ENCODE data around the gene TPCN1.

The TPCN1 gene

DNA sequence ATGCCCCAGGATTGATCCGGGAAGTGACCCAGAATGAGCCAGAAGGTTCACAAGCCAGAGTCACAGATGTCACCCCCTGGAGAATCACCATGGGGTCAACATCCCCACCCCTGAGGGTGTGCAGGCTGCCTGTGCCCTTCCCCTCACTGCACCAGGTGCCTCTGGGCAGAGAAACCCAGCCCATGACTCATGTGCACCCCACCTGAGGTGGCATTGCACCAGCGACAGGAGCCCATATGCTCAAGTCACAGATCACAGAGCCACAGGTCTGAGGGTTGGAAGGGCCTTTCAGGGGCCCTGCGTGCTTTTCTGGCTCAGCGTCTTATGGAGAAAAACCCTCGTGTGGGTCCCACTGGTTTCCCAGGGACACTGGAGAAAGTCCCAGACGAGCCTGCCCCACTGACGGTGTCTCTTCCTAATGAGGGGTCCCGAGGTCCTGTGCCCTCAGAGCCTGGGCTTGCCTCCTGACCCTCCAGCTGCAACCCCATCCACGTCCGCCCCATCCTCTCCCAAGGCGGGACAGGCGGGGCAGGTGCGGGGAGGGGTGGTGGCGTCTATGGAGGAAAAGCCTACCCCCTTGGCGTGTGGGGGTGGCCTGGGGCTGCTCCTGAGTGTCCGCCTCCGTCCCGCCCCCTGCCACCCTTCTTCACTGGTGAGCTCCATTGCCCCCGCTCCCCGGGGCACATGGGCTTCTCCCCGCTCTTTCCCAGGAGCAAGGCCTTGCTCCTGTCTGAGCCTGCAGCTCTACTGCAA, 66.1 kb downstream of the TPCN1 start:
- no peak for DNase-seq (ENCODE audit: low read depth)

DNA sequence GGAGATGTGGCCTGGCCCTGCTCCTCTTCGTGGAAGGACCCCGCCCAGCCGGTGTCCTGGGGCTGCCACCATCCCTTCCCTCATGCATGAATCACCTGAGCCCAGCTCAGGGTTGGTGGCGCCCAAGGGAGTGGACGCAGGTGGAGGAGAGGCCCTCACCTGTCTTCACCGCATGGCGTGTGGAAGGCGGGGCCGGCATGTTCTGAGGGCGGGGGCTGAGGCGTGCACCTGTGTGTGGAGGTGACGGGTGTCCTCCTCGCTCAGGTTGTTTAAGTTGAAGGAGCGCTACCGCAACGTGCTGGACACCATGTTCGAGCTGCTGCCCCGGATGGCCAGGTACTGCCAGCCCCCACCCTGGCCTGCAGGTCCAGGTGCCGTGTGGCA, 66.6 kb downstream of the TPCN1 start:
- DNase-seq (ENCODE audit: low read depth): no peak

DNA sequence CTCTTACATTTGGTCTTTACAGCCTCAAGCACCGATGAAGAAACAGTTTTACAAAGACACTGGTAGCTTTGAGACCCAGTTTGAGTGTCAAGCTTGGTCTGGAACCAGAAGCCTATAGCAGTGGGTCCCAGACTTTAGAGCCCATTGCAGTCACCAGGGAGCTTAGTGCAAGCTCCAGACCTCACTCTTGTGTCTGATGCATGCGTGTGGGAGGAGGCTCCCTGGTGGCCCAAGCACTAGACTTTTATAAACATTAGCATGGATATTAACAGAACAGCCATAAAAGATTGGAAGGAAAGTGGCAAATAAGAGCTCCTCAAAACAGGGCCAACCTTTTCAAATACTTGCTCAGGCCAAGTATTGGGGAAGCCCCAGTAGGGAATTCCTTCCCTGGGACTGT, 68.1 kb downstream of the TPCN1 start:
- DNase-seq (ENCODE audit: low read depth): no peak

DNA sequence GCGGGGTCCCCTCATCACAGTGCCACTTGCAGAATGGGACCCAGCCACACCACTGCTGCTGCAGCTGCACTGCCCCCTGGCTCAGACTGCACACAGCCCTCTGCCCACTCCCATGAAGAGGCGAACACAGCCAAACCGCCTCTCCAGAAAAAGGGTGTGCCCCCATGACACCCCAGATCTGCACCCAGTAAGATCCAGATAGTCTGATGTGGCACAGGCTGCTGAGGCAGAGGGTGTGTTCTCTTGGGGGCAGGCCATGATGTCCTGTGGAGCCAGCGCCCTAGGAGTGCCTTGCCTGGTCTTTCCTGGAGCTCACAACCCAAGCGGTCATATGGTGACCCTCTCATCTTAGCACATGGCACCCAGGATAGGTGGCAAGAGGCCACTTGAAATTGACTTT, 69.2 kb downstream of the TPCN1 start:
- no peak for DNase-seq (ENCODE audit: low read depth)

DNA sequence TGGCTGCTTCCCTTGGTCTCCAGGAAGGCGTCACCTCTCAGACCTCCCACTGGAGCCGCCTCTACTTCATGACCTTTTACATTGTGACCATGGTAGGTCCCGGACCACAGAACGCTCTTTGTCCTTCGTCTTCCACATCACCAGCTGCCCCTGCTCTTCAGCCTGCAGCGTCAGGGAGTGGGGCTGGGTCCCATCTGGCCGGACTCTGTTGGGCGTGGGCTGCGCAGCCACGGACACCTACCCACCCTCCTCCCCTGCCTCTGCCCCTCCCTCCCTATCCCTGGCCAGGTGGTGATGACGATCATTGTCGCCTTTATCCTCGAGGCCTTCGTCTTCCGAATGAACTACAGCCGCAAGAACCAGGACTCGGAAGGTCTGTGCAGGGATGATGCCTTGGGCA, 70.3 kb downstream of the TPCN1 start:
- no peak for DNase-seq (ENCODE audit: low read depth)

DNA sequence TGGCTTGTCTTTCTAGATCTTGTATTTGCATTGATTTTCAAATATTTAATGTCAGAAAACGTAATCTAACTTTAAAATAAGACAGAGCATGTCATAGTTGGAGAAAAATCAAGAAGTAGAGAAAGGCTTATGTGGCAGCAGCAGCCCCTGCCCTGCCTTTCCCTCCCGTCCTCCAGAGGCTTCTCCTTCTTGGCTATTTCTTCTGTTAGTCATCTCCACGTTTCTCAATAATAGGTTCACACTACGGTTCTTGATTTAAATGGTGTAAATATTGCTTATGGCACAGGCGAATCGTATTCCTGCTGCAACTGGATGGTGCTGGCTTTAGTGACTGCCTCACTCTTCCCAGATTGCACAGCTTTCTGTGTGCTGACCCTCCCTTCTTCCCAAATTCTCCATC, 70.8 kb downstream of the TPCN1 start:
- peak; percentile 42 for DNase-seq (ENCODE audit: low read depth)

DNA sequence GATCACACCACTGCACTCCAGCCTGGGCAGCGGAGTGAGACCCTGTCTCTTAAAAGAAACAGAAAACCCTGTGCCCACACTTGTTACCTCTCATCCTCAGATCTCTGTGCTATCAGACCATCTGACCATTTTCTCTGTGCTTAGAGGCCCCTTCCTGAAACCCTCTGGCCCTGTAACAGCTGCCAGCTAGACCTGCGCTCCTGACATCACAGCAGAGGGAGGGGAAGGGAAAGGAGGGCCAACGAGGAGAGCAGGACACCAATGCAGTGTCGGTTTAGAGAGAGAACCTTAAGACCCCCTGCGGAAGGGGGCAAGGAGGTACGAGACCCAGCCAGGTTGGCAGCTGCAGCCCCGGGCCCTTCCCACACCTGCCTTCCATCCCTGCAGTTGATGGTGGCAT, 71.3 kb downstream of the TPCN1 start:
- DNase-seq (ENCODE audit: low read depth): no peak

DNA sequence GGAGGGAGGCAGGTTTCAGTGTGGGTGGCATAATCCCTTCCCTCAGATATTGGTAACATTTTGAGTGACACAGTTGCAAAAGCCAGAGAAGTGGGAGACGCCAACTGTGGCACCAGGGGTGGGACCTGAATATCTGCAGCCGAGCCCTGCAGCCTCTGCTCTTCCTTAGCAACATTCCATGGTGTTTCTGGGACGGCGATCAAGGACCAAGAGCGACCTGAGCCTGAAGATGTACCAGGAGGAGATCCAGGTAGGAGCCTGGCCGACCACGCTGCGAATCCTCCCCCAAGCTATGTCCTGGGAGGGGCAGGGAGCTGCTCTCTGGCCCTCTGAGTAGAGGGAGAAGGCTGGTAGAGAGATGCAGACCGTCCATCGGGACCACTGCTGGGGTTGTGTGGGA, 71.8 kb downstream of the TPCN1 start:
- DNase-seq (ENCODE audit: low read depth): no peak

DNA sequence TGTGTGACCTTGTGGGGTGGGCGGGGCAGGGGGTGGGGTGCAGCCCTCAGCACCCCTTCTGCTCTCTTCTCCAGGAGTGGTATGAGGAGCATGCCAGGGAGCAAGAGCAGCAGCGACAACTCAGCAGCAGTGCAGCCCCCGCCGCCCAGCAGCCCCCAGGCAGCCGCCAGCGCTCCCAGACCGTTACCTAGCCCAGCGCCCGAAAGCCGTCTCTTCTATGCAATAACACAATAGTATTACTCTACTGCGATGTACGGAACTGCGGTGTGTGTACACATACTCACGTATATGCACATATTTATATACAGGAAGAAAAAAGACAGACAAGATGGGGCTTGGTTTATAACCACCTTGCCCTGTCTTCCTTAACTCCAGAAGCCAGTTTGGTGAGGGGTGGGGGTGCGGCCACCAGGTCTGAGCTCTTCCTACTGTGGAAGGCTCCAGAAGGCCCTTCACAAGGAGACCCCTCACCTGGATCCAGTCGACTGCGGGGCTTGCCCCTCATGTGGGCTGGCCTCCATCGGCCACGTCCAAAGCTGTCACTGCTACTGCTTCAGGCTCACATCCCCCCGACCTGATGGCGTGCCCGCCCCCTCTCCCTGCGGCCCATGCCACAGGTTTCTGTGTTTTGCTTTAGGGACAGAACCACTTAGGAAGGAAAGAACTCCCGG, 74.8 kb downstream of the TPCN1 start:
- no peak for DNase-seq (ENCODE audit: low read depth)

DNA sequence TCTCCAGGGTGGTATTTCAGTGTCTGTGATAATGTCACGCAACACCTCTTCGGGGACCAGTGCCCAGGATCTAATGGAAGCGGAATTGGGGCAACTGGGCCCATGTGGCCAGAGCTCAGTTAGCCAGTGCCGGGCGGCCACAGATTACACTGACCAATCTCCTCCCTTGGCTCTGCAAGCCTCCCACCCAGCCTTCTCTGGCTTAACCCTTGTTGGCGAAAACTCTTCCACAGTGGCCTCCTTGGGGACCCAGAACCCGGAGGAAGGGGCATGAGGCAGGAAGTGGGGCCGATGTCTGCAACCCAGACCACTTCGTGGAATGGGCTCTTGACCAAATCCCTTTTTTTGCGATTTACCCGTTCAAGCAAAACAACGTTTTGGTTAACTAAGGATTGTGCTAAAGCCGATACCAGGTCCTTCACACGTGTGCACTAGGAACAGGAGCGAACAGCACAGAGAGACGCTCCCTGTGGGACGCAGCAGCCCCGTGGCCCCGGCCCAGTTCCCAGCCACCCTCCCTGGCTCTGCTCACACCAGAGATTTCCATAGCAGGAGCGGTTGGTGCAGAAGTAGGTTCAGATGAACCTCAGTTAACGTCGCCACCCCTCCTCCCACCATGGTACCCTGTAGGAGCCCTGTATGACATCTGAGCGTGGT, 75.4 kb downstream of the TPCN1 start:
- no peak for DNase-seq (ENCODE audit: low read depth)

DNA sequence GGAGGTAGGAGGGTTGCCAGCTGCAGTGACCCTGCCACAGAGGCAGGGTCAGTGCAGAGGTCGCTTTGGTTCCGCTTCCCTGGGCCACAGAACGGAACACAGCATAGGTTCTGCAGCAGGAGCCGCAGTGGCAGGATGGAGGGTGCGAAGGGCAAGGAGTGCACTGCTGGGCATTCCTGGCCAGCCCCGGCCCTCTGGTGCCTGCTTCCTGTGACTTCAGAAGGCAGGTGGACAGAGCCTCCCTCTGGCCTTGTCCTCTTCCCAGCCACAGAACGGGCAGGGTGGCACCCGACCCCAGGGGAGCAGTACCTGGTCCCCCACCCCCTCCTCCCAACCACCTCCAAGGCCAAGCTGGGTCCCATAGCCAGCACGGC, 75.9 kb downstream of the TPCN1 start:
- DNase-seq (ENCODE audit: low read depth): no peak

DNA sequence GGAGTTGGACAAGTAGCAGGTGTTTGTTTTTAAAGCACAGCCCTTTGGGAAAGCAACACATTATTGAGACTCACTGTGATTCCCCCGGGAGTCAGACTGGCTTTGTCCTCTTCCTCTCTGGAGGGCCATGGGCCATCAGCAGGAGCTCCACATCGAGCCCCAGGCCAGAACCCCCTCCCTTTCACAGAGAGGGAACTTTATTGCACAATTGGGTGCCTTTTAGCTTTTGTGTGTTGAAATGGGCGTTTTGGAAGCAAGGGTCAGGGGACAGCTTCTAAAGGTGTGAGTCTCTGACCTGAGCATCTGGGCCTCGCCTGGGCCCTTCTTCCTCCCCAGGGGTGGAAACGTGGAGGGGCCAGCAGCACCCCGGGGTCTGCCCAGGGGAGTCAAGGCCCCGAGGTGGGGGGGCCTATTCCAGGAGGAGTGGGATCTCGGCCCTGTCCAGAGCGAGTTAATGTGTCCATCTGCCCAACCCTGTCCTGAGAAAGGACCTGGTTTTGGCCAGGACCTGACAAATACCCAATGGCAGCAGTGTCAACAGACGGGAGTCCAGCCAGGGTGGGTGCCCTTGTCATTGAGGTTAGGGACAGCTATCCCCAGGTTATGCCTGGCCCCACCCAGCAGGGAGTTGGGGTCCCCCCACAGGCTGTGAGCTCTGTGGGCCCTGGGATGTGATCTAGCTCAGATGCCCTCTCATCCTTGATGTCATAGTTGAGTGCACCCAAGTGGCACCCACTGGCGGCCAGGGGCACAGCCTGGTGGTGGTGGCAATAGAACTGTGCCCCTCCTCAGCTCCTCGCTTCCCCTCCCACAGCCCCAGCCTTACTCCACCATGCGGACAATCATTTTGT, 76.6 kb downstream of the TPCN1 start:
- DNase-seq (ENCODE audit: low read depth): no peak

DNA sequence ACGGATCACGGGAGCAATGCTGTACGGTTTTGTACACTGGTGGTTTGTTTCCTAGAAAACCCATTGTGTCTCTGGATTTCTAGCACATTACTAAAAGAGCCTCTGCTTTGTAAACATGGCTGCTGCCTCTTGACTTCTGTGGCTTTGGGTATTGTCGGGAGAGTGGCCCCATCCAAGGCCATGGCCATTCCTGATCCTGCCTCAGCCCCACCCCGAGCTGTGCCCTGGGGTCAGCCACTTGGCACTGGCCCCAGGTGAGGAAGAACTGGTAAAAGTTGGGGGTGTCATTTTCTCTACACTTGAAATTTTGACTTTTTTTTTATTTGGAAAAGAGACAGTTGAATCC, 77.2 kb downstream of the TPCN1 start:
- no peak for DNase-seq (ENCODE audit: low read depth)

DNA sequence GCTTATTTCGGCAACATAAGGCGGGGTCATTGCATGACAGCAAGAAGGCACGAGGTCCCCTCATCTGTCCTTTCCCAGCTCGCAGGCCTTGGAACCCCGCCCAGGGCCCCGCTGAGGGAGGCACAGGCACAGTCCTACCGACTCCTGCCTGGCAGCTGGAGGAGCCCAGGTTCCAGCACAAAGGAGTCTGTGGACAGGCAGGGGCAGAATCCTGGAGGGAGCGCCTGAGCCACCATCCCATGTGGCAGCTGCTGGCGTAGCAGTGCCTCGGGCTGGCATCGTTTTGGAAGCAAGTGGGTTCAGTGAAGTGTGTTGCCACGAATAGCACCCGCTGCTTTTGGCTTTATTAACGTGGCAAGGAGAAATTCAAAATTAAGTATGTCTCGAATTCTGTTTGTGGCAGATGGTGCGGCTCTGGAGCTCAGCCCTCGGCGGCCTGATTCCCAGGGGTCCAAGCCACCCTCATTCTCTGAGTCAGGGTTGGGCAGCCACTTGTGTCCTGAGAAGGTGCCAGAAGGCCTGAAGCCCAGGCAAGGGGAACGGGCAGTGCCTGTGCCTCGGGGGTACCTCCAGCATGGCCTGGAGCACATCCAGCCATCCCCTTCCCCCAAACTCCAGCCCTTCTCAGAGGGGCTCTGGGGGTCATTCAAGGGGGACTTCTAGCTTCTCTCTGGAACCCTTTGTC, 77.7 kb downstream of the TPCN1 start:
- no peak for DNase-seq (ENCODE audit: low read depth)

DNA sequence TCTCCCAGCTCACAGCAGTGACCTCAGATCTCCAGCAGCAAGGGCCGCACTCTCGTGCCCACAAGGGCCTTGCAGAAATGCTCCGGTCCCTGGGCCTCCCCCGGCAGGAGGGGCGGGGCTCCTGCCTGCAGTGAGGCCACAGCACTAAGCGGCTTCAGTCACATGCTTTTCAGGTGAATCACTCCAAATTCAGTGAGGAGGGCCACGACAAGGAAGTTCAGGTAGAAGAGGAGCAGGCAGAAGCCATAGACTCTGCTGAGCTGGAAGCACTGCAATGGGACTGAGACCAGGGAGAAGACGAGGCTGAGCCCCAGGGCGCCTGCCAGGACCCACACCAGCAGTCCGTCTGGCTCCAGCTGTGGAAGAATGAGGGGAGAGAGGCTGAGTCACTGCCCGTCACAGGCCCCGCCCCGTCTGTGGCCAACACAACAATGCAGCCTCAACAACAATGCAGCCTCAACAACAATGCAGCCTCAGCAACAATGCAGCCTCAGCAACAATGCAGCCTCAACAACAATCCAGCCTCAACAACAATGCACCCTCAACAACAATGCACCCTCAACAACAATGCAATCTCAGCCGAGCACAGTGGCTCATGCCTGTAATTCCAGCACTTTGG, 78.5 kb downstream of the TPCN1 start:
- peak; percentile 38 for DNase-seq (ENCODE audit: low read depth)

DNA sequence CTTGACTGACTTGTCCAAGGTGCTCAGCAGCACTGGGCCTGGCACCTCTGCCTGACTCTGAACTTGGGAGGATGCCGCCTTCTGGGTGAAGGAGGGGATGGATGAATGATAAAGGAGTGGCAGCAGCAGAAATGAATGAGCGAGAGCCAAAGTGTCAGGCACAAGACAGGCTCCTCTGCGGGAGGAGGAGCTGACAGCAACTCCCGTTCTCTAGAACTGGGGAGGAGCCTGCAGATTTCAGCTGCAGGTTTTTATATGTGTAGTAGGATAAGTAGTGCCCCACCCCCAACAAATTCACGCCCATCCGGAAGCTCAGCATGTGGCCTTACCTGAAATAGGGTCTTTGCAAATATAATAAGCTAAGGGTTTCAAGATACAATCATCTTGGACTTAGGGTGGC, 80.5 kb downstream of the TPCN1 start:
- DNase-seq (ENCODE audit: low read depth): no peak

DNA sequence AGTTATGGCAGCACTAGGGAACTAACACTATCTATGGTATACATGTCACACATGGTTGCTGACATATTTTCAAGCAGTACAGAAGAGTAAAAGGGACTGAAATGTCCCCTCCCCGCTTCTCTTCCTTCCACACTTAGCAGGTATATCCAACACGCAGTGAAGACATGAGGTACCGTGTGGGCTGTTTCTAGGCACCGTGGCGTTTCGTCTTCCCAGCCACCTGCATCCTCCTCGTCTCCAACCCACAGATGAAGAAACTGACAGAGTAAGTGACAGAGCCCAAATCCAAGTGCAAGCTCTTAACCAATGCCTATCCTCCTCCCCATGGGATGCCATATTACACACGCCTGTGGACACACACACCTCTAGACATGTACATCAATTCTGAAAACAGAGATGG, 81.2 kb downstream of the TPCN1 start:
- DNase-seq (ENCODE audit: low read depth): no peak

DNA sequence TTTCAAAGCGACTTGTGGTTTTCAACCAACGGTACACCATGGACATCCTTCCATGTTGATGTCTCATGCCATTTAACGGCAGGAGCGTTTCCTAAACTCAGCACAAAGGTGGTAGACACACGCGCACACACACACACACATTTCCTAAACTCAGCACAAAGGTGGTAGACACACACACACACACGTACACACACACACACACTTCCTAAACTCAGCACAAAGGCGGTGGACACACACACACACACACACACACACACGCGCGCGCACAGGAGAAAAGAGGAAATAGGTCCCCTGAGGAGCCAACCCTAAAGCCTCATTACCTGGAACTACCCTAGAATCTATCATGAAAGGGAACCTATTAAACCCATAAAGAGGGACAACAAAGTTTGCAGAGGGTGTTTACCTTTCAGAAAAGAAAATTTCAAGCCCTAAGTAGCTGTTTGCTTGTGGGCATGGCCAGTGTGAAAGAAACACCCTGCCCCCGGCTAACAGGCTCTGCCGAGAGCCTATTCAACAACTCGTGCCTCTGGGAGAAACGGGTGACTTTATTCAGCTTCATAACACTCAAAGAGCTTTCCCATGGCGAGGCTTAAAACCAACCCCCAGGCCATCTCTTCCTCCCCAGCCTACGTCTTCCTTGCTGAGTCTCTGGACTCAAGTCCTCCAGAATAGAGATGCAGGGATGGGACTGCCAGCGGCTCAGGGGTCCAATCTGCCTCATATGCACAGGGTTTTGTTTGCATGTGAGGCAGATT, 81.8 kb downstream of the TPCN1 start:
- no peak for DNase-seq (ENCODE audit: low read depth)

DNA sequence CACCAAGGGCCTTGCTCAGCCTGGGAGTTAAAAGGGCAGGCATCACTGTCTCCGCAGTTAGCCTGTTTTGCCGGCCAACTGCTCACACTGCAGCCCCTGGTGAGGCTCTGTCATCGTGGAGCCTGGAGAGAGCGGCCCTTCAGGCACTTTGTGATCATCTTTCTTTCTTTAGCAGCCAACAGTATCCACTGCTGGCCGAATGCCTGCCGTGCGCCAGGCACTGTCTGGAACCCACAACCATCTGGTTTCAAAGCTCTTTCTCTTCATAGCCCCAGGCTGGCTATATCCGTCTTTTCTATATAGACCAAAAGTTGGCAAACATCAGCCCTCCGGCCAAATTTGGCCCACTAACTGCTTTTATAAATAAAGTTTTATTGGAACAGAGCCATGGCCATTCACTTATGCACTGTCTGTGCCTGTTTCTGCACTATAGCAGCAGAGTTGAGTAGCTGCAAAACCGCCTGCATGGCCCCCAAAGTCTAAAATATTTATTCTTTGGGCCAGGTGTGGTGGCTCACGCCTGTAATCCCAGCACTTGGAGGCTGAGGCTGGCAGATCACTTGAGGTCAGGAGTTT, 84.1 kb downstream of the TPCN1 start:
- DNase-seq (ENCODE audit: low read depth): no peak

DNA sequence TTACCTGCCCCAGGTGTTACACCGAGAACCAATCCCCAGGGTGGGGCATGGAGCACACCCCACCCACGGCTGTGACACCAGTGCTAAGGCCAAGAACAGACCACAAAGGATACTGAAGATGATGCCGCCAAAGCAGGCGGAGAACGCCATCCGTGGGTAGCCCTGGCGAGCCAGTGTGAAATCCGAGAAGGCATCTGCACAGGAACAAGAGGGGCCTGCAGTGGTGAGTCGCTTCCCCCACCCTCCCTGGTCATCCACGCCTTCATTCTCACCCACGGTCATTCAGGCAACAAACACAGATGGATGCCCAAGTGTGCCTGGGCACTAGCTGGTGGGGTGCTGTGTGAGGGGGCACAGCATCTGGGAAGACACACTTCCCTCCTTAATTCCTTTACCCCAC, 85.1 kb downstream of the TPCN1 start:
- DNase-seq (ENCODE audit: low read depth): no peak

DNA sequence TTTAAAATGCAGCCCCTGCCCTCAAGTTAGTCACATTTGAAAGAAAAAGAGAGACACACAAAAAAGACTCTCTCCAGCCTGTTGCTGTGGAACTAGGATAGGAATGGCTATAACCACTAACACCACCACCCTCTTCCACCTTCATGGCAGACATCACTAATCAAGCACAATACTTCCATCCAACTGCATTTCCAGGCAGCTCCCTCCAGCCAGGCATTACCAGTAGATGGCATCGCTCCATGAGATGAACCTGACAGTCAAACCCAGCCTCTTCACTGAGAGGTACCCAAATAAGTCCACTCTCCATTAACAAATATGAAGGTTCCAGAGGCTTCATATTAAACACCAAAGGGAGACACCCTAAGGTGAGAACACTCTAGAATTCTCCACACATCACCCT, 89.2 kb downstream of the TPCN1 start:
- DNase-seq (ENCODE audit: low read depth): no peak
